ENCODE measurements around the gene SLC26A9.

The SLC26A9 gene

DNA sequence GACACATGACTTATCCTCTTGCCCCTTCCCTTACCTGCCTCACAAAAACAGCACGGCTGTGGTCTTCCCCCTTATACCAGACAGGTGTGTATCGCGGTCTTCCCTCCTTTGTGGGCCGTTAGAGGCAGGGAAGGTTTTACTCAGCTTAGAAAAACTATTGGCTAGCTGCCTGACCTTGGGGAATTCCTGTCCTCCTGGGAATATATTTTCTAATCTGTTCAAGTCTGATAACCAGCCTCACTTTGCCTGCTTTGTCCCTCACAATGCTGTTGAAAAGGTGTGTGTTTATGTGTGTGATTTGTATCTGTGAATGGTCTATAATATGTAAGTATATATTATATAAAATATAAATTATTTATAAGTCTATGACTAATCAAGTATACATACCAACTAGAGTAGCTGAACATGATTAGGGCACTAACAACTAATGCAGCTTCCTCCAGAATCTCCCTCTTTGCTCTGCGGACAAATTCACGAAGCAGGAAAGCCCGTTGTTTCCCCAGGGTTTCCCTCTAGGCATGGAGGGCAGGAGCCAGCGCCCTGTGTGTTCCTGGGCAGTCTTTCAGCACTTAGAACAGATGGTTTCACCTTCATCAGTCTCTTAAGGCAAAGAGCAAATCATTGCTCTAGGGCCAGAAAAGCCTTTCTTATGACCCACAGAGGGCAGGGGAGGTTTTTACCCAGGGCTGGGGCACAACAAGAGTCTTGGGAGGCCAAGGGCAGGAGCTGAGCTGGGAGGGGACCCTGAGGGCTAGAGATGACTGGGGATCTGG is 25.6 kb downstream of the SLC26A9 start:
- TF ChIP-seq, protein P1, sequence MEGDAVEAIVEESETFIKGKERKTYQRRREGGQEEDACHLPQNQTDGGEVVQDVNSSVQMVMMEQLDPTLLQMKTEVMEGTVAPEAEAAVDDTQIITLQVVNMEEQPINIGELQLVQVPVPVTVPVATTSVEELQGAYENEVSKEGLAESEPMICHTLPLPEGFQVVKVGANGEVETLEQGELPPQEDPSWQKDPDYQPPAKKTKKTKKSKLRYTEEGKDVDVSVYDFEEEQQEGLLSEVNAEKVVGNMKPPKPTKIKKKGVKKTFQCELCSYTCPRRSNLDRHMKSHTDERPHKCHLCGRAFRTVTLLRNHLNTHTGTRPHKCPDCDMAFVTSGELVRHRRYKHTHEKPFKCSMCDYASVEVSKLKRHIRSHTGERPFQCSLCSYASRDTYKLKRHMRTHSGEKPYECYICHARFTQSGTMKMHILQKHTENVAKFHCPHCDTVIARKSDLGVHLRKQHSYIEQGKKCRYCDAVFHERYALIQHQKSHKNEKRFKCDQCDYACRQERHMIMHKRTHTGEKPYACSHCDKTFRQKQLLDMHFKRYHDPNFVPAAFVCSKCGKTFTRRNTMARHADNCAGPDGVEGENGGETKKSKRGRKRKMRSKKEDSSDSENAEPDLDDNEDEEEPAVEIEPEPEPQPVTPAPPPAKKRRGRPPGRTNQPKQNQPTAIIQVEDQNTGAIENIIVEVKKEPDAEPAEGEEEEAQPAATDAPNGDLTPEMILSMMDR (IDR thresholded peaks at IDR 0.05; ENCODE audit: insufficient read depth, low read length), result no peak
- TF ChIP-seq POLR2AphosphoS5 (IDR thresholded peaks at IDR 0.05; ENCODE audit: low read depth) (no peak), SPI1 (IDR thresholded peaks at IDR 0.05; ENCODE audit: borderline replicate concordance, low read depth) (no peak), GABPA (IDR thresholded peaks at IDR 0.05; ENCODE audit: low read depth) (no peak)
- TF ChIP-seq, protein P2, sequence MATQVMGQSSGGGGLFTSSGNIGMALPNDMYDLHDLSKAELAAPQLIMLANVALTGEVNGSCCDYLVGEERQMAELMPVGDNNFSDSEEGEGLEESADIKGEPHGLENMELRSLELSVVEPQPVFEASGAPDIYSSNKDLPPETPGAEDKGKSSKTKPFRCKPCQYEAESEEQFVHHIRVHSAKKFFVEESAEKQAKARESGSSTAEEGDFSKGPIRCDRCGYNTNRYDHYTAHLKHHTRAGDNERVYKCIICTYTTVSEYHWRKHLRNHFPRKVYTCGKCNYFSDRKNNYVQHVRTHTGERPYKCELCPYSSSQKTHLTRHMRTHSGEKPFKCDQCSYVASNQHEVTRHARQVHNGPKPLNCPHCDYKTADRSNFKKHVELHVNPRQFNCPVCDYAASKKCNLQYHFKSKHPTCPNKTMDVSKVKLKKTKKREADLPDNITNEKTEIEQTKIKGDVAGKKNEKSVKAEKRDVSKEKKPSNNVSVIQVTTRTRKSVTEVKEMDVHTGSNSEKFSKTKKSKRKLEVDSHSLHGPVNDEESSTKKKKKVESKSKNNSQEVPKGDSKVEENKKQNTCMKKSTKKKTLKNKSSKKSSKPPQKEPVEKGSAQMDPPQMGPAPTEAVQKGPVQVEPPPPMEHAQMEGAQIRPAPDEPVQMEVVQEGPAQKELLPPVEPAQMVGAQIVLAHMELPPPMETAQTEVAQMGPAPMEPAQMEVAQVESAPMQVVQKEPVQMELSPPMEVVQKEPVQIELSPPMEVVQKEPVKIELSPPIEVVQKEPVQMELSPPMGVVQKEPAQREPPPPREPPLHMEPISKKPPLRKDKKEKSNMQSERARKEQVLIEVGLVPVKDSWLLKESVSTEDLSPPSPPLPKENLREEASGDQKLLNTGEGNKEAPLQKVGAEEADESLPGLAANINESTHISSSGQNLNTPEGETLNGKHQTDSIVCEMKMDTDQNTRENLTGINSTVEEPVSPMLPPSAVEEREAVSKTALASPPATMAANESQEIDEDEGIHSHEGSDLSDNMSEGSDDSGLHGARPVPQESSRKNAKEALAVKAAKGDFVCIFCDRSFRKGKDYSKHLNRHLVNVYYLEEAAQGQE (IDR thresholded peaks at IDR 0.05; ENCODE audit: insufficient replicate concordance, low read depth), result no peak
- no peak overlapping the region for H3K27ac ChIP-seq (replicated peaks)
- H3K4me3 ChIP-seq (replicated peaks; ENCODE audit: insufficient read depth, low read length), result no peak overlapping the region
- DNase-seq (ENCODE audit: low read depth in 1 of 2, low spot score in 1 of 2), result no peak
- no peaks in the 10 kb centered on the region for H3K27me3 ChIP-seq (ENCODE audit: insufficient read depth, poor library complexity, severe bottlenecking)

GRCh38 chr1:205916541-205916940 is 26.7 kb downstream of the SLC26A9 start:
- no peak for TF ChIP-seq POLR2AphosphoS5 (IDR thresholded peaks at IDR 0.05; ENCODE audit: low read depth)
- TF ChIP-seq, protein P1 (IDR thresholded peaks at IDR 0.05; ENCODE audit: insufficient read depth, low read length), result no peak
- TF ChIP-seq, protein P2 (IDR thresholded peaks at IDR 0.05; ENCODE audit: insufficient replicate concordance, low read depth), result no peak
- TF ChIP-seq GABPA (IDR thresholded peaks at IDR 0.05; ENCODE audit: low read depth), result no peak
- TF ChIP-seq SPI1 (IDR thresholded peaks at IDR 0.05; ENCODE audit: borderline replicate concordance, low read depth), result no peak
- DNase-seq (ENCODE audit: low read depth in 1 of 2, low spot score in 1 of 2), result no peak
- Histone ChIP-seq H3K27ac (replicated peaks) (no peak overlapping the region), H3K4me3 (replicated peaks; ENCODE audit: insufficient read depth, low read length) (no peak overlapping the region), H3K27me3 (ENCODE audit: insufficient read depth, poor library complexity, severe bottlenecking) (no peaks in the 10 kb centered on the region)

GRCh38 chr1:205915354-205915990 is 27.8 kb downstream of the SLC26A9 start:
- no peak for DNase-seq (ENCODE audit: low read depth in 1 of 2, low spot score in 1 of 2)

More at GRCh38 chr1:205915354-205915990, 27.8 kb downstream of the SLC26A9 start:
- TF ChIP-seq GABPA (IDR thresholded peaks at IDR 0.05; ENCODE audit: low read depth) (no peak), POLR2AphosphoS5 (IDR thresholded peaks at IDR 0.05; ENCODE audit: low read depth) (no peak), SPI1 (IDR thresholded peaks at IDR 0.05; ENCODE audit: borderline replicate concordance, low read depth) (no peak)
- TF ChIP-seq, protein P2 (IDR thresholded peaks at IDR 0.05; ENCODE audit: insufficient replicate concordance, low read depth), result no peak
- TF ChIP-seq, protein P1 (IDR thresholded peaks at IDR 0.05; ENCODE audit: insufficient read depth, low read length), result no peak
- H3K27ac ChIP-seq (replicated peaks), result no peak overlapping the region
- no peak overlapping the region for H3K4me3 ChIP-seq (replicated peaks; ENCODE audit: insufficient read depth, low read length)
- H3K27me3 ChIP-seq (ENCODE audit: insufficient read depth, poor library complexity, severe bottlenecking), result no peaks in the 10 kb centered on the region

Measured in HL-60 (cell line).